HL-60/S4 treated with retinoic acid at 250 ng/mL for 4 days and 3 days (cell line): ENCODE data around the gene SNX1.
"Not testable (repeated sequence)": the region's sequence is repeated elsewhere in the genome, so short reads cannot be mapped to it uniquely, and the experiment has no call there.

Source experiments
- in situ Hi-C: fragments of 300-500 bp; cut with MboI; formaldehyde crosslinking; loops from 2 replicates; pipeline ENCODE4 v1.7.0; 2022; ENCODE audit warnings: low sequenced_read_pairs

SNX1 gene

GRCh38 chr15:64071931-64072765 is 23.6 kb upstream of the SNX1 start:
- in situ Hi-C loops = loop anchor here (25.0 kb wide), 2 partner anchors 335 to 610 kb away; no protein-coding TSS in a partner anchor

- in situ Hi-C loops = loop anchor here (25.0 kb wide), 2 partner anchors 336 to 611 kb away; no protein-coding TSS in a partner anchor
Measured at GRCh38 chr15:64072812-64073211, 23.0 kb upstream of the SNX1 start.

GRCh38 chr15:64073496-64073895 is 22.3 kb upstream of the SNX1 start:
- in situ Hi-C loops = loop anchor here (25.0 kb wide), 2 partner anchors 336 to 611 kb away; no protein-coding TSS in a partner anchor

GRCh38 chr15:64082757-64083156 is 13.0 kb upstream of the SNX1 start:
- in situ Hi-C loops = no loop called here

- in situ Hi-C loops = no loop called here
Measured at GRCh38 chr15:64089543-64090280, 6.1 kb upstream of the SNX1 start.

GRCh38 chr15:64090527-64090926 is 5.3 kb upstream of the SNX1 start:
- in situ Hi-C loops = no loop called here

- in situ Hi-C loops = no loop called here
Measured at GRCh38 chr15:64092075-64092820, 3.5 kb upstream of the SNX1 start.

- in situ Hi-C loops = no loop called here
Measured at GRCh38 chr15:64092864-64093626, 2.7 kb upstream of the SNX1 start.

GRCh38 chr15:64093627-64094417 is 2.0 kb upstream of the SNX1 start, which contains the start of gene CIAO2A:
TSS of gene CIAO2A (minus strand) at chr15:64093838. CDS start at chr15:64093768, 70 bp downstream.
- in situ Hi-C loops = no loop called here

- in situ Hi-C loops = no loop called here
Measured at GRCh38 chr15:64095431-64095794, 369 bp upstream of the SNX1 start.

GRCh38 chr15:64096668-64097384 is 1.0 kb downstream of the SNX1 start:
- in situ Hi-C loops = no loop called here

GRCh38 chr15:64099379-64099778 is 3.6 kb downstream of the SNX1 start:
- in situ Hi-C loops = no loop called here

GRCh38 chr15:64100958-64101357 is 5.2 kb downstream of the SNX1 start:
- in situ Hi-C loops = no loop called here

GRCh38 chr15:64102497-64102896 is 6.7 kb downstream of the SNX1 start:
- in situ Hi-C loops = no loop called here

- in situ Hi-C loops = no loop called here
Measured at GRCh38 chr15:64105113-64105704, 9.4 kb downstream of the SNX1 start.

- in situ Hi-C loops = no loop called here
Measured at GRCh38 chr15:64107337-64107736, 11.6 kb downstream of the SNX1 start.

- in situ Hi-C loops = not testable (repeated sequence)
Measured at GRCh38 chr15:64110108-64110701, 14.4 kb downstream of the SNX1 start.
